ENCODE measurements around the gene VIPR2.

DNA sequence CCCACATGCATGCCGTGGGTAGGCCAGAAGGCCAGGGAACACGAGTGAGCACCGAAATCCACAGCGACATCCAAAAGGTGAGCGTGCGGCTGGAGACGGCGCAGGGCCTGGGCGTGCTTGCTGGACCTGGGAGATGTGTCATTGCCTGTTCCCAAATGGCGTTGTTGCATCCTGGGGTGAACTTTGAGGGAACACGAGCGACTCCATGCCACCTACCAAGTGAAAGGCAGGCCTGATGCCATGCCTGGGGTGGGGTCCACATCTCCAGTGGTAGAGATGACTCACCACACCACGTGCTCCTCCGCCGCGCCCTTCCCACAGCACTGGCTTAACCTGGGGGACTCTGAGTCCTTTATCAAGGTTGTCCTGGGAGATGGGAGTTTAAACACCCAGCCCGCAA lies 24.7 kb upstream of the VIPR2 start:
- no peak for TF ChIP-seq SUZ12 (IDR thresholded peaks at IDR 0.05; ENCODE audit: extremely low read depth, insufficient read depth, insufficient read length)
- no peak for TF ChIP-seq YY1 (IDR thresholded peaks at IDR 0.05; ENCODE audit: insufficient read depth, insufficient read length)
- TF ChIP-seq ZNF274 (IDR thresholded peaks at IDR 0.05; ENCODE audit: low read depth, low read length) = no peak

Data from NT2/D1 (cell line).